Measurements from ENCODE around the gene SULT1A1.
"Not testable (repeated sequence)": the region's sequence is repeated elsewhere in the genome, so short reads cannot be mapped to it uniquely, and the experiment has no call there.

Gene SULT1A1

GRCh38 chr16:28608867-28609596 lies 812 bp downstream of the SULT1A1 start:
- not testable (repeated sequence) for DNase-seq (ENCODE audit: low read depth)

DNA sequence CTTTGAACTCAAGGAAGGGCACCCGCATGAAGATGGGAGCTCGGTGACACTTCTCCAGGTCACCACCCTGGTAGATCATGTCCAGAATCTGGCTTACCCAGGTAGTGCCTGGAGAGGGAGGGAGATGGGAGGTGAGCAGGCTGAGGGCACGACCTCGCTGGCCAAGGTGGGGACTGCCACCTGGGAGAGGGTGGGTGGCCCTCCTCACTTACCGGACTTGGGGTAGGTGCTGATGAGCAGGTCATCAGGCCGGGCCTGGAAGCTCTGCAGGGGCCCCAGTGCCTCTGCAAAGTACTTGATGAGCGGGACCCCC lies 1.4 kb downstream of the SULT1A1 start:
- DNase-seq (ENCODE audit: low read depth): not testable (repeated sequence)

GRCh38 chr16:28607681-28608495 lies 2.0 kb downstream of the SULT1A1 start:
- DNase-seq (ENCODE audit: low read depth): not testable (repeated sequence)

- DNase-seq (ENCODE audit: low read depth): no peak
Measured at GRCh38 chr16:28607116-28607623, 2.7 kb downstream of the SULT1A1 start.

DNA sequence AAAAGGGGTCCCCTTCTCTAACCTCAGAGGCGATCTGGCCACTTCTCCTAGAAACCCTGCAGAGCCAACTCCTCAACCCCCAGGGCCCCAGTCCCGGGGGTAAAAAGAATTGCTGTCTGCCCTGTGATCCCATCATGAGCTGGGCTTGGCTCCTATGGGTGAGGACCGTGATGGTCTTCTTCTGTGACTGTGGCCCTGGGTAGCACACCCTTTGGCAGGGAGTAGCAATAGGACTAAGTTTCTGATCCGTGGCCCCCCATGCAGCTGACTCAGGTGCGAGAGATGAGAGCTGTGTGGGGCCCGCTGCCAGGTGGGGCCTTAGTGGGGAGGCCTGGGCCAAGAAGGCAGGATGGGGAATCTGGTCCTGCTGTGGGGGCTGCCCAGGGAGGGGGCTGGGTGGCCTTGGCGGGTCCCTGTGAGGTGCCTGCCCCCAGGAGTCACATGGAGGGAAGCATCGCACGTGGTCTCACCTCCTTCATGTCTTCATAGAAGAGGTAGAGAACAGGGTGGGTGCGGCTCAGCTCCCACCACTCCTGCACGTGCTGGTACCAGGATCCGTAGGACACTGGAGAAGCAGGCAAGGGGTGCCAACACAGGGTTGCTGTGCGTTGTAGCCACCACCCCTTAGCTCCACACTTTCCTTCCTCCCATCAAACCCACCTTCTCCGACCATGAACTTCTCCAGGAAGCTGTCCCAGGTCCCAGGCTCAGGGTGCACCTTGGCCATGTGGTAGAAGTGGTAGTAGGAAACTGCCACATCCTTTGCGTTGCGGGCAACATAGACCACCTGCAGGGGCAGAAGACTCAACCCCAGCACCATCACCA lies 3.3 kb downstream of the SULT1A1 start:
- DNase-seq (ENCODE audit: low read depth): no peak

GRCh38 chr16:28604186-28604565 lies 5.7 kb downstream of the SULT1A1 start:
- no peak for DNase-seq (ENCODE audit: low read depth)

GRCh38 chr16:28603381-28604185 lies 6.3 kb downstream of the SULT1A1 start:
- no peak for DNase-seq (ENCODE audit: low read depth)

- DNase-seq (ENCODE audit: low read depth): no peak
Measured at GRCh38 chr16:28602529-28602928, 7.3 kb downstream of the SULT1A1 start.

DNA sequence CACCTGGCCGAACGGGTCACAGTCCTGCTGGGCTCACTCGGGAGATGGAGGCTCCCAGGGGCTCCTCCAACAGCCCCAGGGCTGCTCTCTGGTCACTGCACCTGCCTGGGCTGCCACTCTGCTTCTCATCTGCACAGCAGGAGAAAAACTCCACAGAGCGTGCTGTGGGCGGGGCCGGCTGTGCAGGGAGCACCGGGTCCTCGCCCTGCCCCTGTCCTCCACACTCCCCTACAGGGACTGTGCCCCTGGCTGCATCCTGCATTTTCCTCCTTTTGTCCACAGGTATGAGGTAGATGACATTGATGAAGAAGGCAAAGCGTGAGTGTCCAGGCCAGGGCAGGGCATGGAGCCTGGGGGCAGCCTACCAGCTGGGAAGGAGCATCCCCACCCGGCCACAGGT lies 7.8 kb downstream of the SULT1A1 start:
- DNase-seq (ENCODE audit: low read depth): not testable (repeated sequence)

- DNase-seq (ENCODE audit: low read depth): not testable (repeated sequence)
Measured at GRCh38 chr16:28601589-28601988, 8.3 kb downstream of the SULT1A1 start.

GRCh38 chr16:28600965-28601364 lies 8.9 kb downstream of the SULT1A1 start:
- not testable (repeated sequence) for DNase-seq (ENCODE audit: low read depth)

GRCh38 chr16:28599377-28600285 lies 10.2 kb downstream of the SULT1A1 start:
- not testable (repeated sequence) for DNase-seq (ENCODE audit: low read depth)

- no peak for DNase-seq (ENCODE audit: low read depth)
Measured at GRCh38 chr16:28597692-28598261, 12.1 kb downstream of the SULT1A1 start.

DNA sequence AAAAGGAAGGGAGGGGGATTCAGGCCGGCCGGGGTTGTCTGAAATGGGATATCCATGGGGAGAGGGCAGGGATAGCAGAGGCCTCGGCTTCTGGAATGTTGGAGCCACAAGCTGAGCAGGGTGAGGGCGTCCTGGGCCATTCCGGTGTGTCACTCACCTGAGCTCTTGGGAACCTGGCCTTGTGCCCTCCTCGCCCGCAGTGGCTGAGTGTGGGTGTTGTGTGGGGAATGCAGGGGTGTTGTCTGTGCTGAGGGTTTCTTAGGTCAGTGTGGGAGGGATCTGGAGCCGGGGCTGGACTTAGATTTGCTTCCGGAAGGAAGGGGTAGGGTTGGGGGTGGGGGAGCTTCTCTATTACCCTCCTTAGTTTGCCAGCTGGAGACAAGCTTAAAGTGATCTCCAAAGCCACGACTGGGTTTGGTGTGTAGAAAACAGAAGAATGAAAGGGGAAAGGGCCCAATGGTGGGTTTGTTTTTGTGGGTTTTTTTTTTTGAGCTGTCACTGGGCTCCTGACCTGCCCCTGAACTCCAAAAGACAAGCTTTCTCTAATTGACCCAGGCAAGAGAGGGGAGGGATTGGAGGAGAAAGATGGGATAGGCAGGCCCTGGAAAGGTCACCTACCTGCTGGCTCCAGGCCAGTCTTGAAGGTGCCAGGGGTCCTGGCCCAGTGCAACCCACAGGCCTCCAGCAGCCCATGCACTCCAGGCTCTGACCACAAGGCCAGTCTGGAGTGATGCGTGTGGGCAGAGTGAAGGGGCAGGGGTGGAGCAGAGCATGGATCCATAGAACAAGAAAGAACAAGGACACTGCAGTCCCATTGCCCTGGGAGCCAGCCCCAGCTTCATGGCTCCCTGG lies 12.8 kb downstream of the SULT1A1 start, which contains the start of gene SULT1A2:
SULT1A2 (minus strand) TSS at position 211 of the 852 bp plus-strand sequence. CDS start 1,120 bp downstream, outside the sequence.
- DNase-seq (ENCODE audit: low read depth): no peak

GRCh38 chr16:28596115-28596630 lies 13.7 kb downstream of the SULT1A1 start:
- no peak for DNase-seq (ENCODE audit: low read depth)

DNA sequence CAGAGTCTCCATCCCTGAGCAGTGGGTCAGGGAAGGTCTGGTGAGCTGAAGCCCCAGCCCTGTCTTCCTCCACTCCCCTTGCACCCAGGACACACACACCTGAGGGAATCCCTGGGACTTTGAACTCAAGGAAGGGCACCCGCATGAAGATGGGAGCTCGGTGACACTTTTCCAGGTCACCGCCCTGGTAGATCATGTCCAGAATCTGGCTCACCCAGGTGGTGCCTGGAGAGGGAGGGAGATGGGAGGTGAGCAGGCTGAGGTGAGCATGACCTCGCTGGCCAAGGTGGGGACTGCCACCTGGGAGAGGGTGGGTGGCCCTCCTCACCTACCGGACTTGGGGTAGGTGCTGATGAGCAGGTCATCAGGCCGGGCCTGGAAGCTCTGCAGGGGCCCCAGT lies 14.4 kb downstream of the SULT1A1 start:
- not testable (repeated sequence) for DNase-seq (ENCODE audit: low read depth)

GRCh38 chr16:28592979-28593553 lies 16.8 kb downstream of the SULT1A1 start:
- no peak for DNase-seq (ENCODE audit: low read depth)

DNA sequence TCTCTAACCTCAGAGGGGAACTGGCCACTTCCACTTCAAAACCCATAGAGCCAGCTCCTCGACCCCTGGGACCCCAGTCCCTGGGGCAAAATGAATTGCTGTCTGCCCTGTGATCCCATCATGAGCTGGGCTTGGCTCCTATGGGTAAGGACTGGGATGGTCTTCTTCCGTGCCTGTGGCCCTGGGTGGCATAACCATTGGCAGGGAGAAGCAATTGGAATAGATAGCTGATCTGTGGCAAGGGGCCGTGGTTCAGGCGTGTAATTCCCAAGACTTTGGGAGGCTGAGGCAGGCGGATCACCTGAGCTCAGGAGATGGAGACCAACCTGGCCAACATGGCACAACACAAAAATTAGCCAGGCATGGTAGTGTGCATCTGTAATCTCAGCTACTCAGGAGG lies 17.3 kb downstream of the SULT1A1 start:
- no peak for DNase-seq (ENCODE audit: low read depth)
